ENCODE measurements around the gene UBE2D2. TPM values are rescaled to one million over a fixed set of nuclear protein-coding genes. Genes with fewer than 3 reads are reported as not detected.
"Not testable (repeated sequence)": the region's sequence is repeated elsewhere in the genome, so short reads cannot be mapped to it uniquely, and the experiment has no call there.

Gene UBE2D2
- total RNA-seq, 1 experiment from 2014 or later, result 222 TPM

GRCh38 chr5:139513434-139513833 is 47.7 kb upstream of the UBE2D2 start:
- DNase-seq (ENCODE audit: low read depth, low spot score) (peak; percentile 53), ATAC-seq (peak; percentile 90)
- BruUV-seq (replicated peaks); H3K4me1 ChIP-seq (ENCODE audit: control insufficient read depth, insufficient read depth, low read length); H3K4me3 ChIP-seq (ENCODE audit: low read depth in 2 of 2, low read length in 2 of 2); H3K27me3 ChIP-seq (ENCODE audit: control insufficient read depth, insufficient read depth, low read length); H3K36me3 ChIP-seq (ENCODE audit: control insufficient read depth, insufficient read depth, low read length); H3K9me3 ChIP-seq (ENCODE audit: control insufficient read depth, insufficient read depth, low read depth, low read length); H3K27ac ChIP-seq (ENCODE audit: low read length): not testable (repeated sequence)
- ChIA-PET POLR2A (interaction anchor here (0.5 to 0.7 kb wide), 3 partner anchors 84 to 1015 kb away, joined by 4 to 10 read pairs (median 4); no protein-coding TSS in a partner anchor), CTCF (interaction anchor here (0.6 to 1.4 kb wide), 7 partner anchors 32 to 108 kb away, joined by 3 to 18 read pairs (median 5); partner anchors contain the start of gene STING1)
- intact Hi-C loops (cut with micrococcal nuclease; ENCODE audit: unreplicated experiment) (loop anchor here (1.0 kb wide), 1 partner anchor 91 kb away; no protein-coding TSS in a partner anchor), in situ Hi-C loops (cut with HindIII; ENCODE audit: low pct_unique_long_range_greater_than_20kb, low sequenced_read_pairs) (loop anchor here (25.0 kb wide), 1 partner anchor 101 kb away; the partner anchor contains the start of gene SPATA24)
- TF ChIP-seq CTCF (IDR thresholded peaks at IDR 0.05), result peak; percentile 87

GRCh38 chr5:139513852-139514485 is 47.2 kb upstream of the UBE2D2 start:
- Histone ChIP-seq H3K36me3 (ENCODE audit: control insufficient read depth, insufficient read depth, low read length) (no peaks in the 10 kb centered on the region), H3K9me3 (ENCODE audit: control insufficient read depth, insufficient read depth, low read depth, low read length) (no peaks in the 10 kb centered on the region), H3K27ac (ENCODE audit: low read length) (no peak overlapping the region), H3K4me1 (ENCODE audit: control insufficient read depth, insufficient read depth, low read length) (peaks cover 10% of the 10 kb centered on the region), H3K4me3 (ENCODE audit: low read depth in 2 of 2, low read length in 2 of 2) (no peak overlapping the region), H3K27me3 (ENCODE audit: control insufficient read depth, insufficient read depth, low read length) (no peaks in the 10 kb centered on the region)
- intact Hi-C loops (cut with micrococcal nuclease; ENCODE audit: unreplicated experiment) (loop anchor here (1.0 kb wide), 1 partner anchor 92 kb away; no protein-coding TSS in a partner anchor), in situ Hi-C loops (cut with HindIII; ENCODE audit: low pct_unique_long_range_greater_than_20kb, low sequenced_read_pairs) (loop anchor here (25.0 kb wide), 1 partner anchor 102 kb away; the partner anchor contains the start of gene SPATA24)
- no TSS peak for BruUV-seq (replicated peaks)
- TF ChIP-seq POLR2AphosphoS5 (IDR thresholded peaks at IDR 0.05; ENCODE audit: low read depth, low read length) (no peak), CTCF (IDR thresholded peaks at IDR 0.05) (peak; percentile 50), REST (IDR thresholded peaks at IDR 0.05; ENCODE audit: insufficient read depth in 1 of 2, low read depth in 2 of 2, low read length in 1 of 2) (no peak), SIN3A (IDR thresholded peaks at IDR 0.05; ENCODE audit: borderline replicate concordance, insufficient read depth, low read depth, low read length) (no peak), TCF7L2 (IDR thresholded peaks at IDR 0.05; ENCODE audit: low read depth, low read length) (no peak)
- DNase-seq (ENCODE audit: low read depth, low spot score), result no peak
- ChIA-PET POLR2A (interaction anchor here (0.5 kb wide), 1 partner anchor 1015 kb away, joined by 10 read pairs; no protein-coding TSS in a partner anchor), CTCF (interaction anchor here (0.7 to 1.4 kb wide), 5 partner anchors 32 to 98 kb away, joined by 3 to 18 read pairs (median 4); partner anchors contain the start of gene STING1)
- ATAC-seq, result peak; percentile 12
